ENCODE results near the gene NDST1.

- TF ChIP-seq CTCF (optimal IDR thresholded peaks at IDR 0.05 in 1 of 3, IDR thresholded peaks at IDR 0.05 in 1 of 3, conservative IDR thresholded peaks at IDR 0.05 in 1 of 3; ENCODE audit: extremely low read depth in 1 of 3, insufficient read depth in 2 of 3, low read length in 3 of 3) (no peak), EZH2 (IDR thresholded peaks at IDR 0.05; ENCODE audit: low read length) (no peak)
Measured at GRCh38 chr5:150519560-150519945, 11.6 kb downstream of the NDST1 start.
